Thoracic aorta (tissue), 2 donors: ENCODE measurements around the gene C16orf96. TPM values are rescaled to one million over a fixed set of nuclear protein-coding genes. Genes with fewer than 3 reads are reported as not detected.

Experiments used
- ATAC-seq: fragments of 150-250 bp; one replicate; pipeline ENCODE4 v1.8.0; 2017; ENCODE audit warnings: low read depth; ENCODE audit not compliant: insufficient number of reproducible peaks, low FRiP score
- DNase-seq: peaks from one replicate; pipeline ENCODE4 v3.0.0-alpha.2; 2020; ENCODE audit warnings: low spot score
- H3K27ac ChIP-seq, 2 donors: fragments of 200-600 bp; sonication (generic); 1 replicate in 1 of 2; 2 replicates in 1 of 2; pipeline ENCODE4 v1.5.1; 2016; ENCODE audit warnings: mild to moderate bottlenecking in 2 of 2, moderate library complexity in 2 of 2
- H3K27me3 ChIP-seq: fragments of 200-600 bp; sonication (generic); replicated peaks from 2 replicates; pipeline ENCODE4 v1.6.0; 2016; ENCODE audit warnings: mild to moderate bottlenecking; ENCODE audit not compliant: insufficient read depth
- H3K36me3 ChIP-seq: fragments of 200-600 bp; sonication (generic); one replicate; pipeline ENCODE4 v1.5.1; 2016
- H3K4me1 ChIP-seq, 2 donors: fragments of 200-600 bp; sonication (generic); 1 replicate in 1 of 2; 2 replicates in 1 of 2; pipeline versions ENCODE4 v1.5.1 to v1.6.0; 2016; ENCODE audit warnings: low read depth in 2 of 2, mild to moderate bottlenecking in 1 of 2; ENCODE audit not compliant: control insufficient read depth in 1 of 2
- H3K4me3 ChIP-seq: fragments of 200-600 bp; sonication (generic); 2 replicates; pipeline ENCODE4 v1.5.1; 2016; ENCODE audit warnings: mild to moderate bottlenecking
- H3K9me3 ChIP-seq: fragments of 200-600 bp; sonication (generic); 2 replicates; pipeline ENCODE4 v1.5.1; 2016
- total RNA-seq, 2 donors: library from RNA; depleted of rRNA; stranded (reverse); fragments of >200 nt; gene quantifications; one replicate each; pipeline versions ENCODE4 v1.1.0 to v1.2.3, GENCODE V29; 2016
- TF ChIP-seq, protein P1 (sequence below): fragments of 200-600 bp; sonication (generic); IDR thresholded peaks from one replicate; pipeline ENCODE4 v1.5.1; 2019; ENCODE audit warnings: antibody characterized with exemption

C16orf96 gene
- total RNA-seq, 2 donors from 2014 or later = not detected

DNA sequence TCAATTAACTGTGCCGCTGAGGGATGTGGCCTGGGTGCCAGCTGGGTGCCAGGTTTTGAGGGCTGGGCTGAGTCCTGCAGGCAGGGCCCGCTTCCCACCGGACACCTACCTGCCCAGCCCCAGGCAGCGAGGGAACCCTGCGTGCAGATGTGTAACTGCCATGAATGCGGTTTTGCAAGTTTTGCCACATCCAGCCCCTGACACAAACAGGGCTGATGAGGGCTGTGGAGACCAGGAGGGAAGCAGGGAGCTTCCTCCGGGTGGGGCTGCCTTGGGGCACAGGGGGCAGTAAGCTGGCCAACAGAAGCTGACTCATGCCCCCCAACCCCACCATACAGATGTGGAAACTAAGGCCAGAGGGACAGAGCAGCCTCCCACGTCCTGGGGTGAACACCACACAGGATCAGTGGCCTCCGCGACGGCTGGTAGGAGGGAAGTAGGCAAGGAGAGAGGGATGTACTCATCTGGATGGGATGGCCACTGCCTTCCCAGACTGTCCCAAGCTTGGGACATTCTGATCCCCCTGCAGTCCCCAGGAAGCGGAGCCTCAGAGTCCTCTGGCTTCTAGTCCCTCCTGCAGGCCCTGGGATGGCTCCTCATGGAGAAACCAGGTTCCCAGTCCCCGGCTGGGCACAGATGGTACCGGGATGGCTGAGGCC, 57.0 kb downstream of the C16orf96 start:
- peaks cover 11% of the 10 kb centered on the region for H3K36me3 ChIP-seq
- ATAC-seq = no peak
- H3K27ac ChIP-seq = no peak overlapping the region
- H3K4me3 ChIP-seq = peak overlapping the region; percentile 84
- TF ChIP-seq, protein P1, sequence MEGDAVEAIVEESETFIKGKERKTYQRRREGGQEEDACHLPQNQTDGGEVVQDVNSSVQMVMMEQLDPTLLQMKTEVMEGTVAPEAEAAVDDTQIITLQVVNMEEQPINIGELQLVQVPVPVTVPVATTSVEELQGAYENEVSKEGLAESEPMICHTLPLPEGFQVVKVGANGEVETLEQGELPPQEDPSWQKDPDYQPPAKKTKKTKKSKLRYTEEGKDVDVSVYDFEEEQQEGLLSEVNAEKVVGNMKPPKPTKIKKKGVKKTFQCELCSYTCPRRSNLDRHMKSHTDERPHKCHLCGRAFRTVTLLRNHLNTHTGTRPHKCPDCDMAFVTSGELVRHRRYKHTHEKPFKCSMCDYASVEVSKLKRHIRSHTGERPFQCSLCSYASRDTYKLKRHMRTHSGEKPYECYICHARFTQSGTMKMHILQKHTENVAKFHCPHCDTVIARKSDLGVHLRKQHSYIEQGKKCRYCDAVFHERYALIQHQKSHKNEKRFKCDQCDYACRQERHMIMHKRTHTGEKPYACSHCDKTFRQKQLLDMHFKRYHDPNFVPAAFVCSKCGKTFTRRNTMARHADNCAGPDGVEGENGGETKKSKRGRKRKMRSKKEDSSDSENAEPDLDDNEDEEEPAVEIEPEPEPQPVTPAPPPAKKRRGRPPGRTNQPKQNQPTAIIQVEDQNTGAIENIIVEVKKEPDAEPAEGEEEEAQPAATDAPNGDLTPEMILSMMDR = no peak
- no peak for DNase-seq
- H3K4me1 ChIP-seq = peaks cover 38 to 55% of the 10 kb centered on the region in 2 donors
- H3K9me3 ChIP-seq = no peaks in the 10 kb centered on the region
- no peaks in the 10 kb centered on the region for H3K27me3 ChIP-seq

DNA sequence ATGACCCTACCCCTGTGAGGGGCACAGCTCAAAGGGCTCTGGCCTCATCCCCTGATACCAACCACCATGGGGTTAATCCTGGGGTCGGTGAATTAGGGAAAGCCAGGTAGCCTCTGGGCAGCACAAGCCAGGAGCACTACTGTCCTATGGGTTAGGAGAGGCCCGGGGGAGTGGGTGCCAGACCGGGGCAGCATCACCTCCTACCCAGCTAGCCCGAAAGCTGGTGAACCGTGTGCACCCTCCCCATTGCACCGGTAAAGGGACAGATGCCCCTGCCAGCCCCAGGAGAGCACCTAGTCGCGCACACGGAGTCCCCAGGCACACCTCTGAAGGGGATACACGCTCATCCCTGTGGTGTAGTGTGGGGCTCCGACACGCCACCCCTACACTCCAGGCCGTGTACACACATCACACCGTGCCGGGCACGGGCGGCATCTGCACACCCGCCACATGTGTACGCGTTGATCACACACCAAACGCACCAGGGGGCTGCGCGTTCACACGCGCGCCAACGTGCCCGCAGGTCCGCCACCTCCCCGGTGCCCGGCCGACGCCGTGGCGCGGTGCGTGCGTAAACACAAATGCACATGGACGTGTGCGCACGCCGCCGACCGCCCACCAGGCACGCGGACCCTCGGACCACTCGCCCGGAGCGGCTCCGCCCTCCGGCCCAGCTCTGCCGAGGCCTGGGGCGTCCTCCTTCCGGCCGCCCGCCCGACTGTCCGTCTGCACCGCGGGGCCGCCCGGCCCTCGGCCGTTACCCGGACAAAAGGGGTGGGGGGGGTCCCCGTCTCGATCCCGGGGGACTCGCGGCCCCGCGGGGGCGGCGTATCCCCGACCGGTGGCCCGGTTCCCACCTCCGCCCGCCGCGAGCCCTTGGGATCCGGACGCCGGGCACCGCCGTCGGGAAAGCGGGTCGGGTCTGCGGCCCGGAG, 57.8 kb downstream of the C16orf96 start:
- H3K36me3 ChIP-seq = peaks cover 5% of the 10 kb centered on the region
- ATAC-seq (no peak), DNase-seq (no peak)
- H3K27ac ChIP-seq = peak overlapping the region; percentile 90 to 99
- peaks cover 38 to 59% of the 10 kb centered on the region in 2 donors for H3K4me1 ChIP-seq
- no peaks in the 10 kb centered on the region for H3K27me3 ChIP-seq
- TF ChIP-seq, protein P1 = no peak
- H3K9me3 ChIP-seq = no peaks in the 10 kb centered on the region
- H3K4me3 ChIP-seq = peak overlapping the region; percentile 84

DNA sequence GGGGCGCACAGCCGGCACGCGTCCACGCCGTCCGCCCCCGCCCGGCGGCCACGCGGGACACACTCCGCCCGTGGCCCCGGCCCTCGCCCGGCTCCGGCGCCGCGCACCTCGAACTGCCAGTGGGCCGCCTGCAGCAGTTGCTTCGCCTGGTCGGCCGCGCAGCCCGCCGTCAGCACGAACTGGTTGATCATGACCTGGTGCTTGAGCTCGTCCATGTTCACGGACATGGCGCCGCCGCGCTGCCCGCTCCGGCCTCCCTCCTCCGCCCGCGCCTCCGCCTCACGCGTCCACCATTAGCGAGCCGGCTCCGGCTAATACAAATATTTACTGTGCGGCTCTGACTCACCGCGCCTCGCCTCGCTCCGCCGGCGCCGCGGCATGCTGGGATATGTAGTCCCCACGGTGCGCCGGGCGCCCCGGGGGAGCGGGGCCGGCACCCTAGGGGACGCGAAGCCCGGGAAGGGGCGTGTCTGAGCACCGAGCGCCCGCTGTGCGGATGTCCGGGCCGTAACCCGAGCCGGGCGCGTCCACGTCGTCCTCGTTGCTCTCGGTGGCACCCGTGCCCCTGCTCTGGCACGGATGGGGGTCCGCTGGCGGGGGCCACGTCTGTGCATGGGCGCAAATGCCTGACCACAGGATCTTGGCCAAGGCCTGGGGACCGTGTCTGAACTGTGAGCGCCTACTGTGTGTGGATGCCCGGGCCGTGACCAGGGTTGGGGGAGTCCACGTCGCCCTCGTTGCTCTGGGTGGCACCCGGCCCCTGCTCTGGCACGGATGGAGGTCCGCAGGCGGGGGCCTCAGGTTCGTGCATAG, 58.6 kb downstream of the C16orf96 start, which contains the start of gene UBALD1:
TSS of gene UBALD1 (minus strand) at position 318 of the 813 bp plus-strand sequence. CDS start at position 227, 91 bp downstream.
- H3K4me1 ChIP-seq = peaks cover 38 to 59% of the 10 kb centered on the region in 2 donors
- TF ChIP-seq, protein P1 = no peak
- peak; percentile 67 for DNase-seq

DNA sequence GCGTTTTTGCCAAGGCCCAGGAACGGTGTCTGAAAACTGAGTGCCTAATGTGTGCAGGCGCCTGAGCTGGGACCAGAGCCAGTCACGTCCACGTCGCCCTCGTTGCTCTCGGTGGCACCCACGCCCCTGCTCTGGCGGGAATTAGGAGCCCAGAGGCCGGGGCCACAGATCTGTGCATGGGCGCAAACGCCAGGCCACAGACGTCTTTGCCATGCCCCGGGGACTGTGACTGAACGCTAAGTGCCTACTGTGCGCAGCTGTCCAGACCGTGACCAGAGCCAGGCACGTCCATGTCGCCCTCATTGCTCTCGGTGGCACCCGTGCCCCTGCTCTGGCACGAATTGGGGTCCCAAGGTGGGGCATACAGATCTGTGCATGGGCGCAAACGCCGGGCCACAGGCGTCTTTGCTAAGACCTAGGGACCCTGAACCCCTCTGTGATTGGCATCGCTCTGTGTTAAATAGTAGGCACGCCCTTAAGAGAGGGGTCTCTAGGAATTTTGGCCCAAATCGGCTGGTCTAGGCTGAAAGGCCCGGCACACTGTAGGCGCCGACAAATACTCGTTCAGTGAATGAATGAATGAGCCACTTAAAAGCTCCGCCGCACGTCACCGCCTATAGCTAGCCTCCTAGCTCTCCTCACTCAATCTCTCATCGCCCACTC, 59.4 kb downstream of the C16orf96 start:
- Histone ChIP-seq H3K4me1 (peaks cover 38 to 59% of the 10 kb centered on the region in 2 donors), H3K36me3 (no peaks in the 10 kb centered on the region), H3K27me3 (no peaks in the 10 kb centered on the region), H3K27ac (peak overlapping the region; percentile 90 to 99), H3K9me3 (no peaks in the 10 kb centered on the region), H3K4me3 (peak overlapping the region; percentile 84)
- TF ChIP-seq, protein P1 = no peak
- ATAC-seq (no peak), DNase-seq (no peak)

More for the DNA sequence above, 58.6 kb downstream of the C16orf96 start, which contains the start of gene UBALD1:
- Histone ChIP-seq H3K36me3 (peaks cover 5% of the 10 kb centered on the region), H3K9me3 (no peaks in the 10 kb centered on the region), H3K27ac (peak within 1 kb of the TSS; percentile 90 to 99), H3K4me3 (peak within 1 kb of the TSS; percentile 84), H3K27me3 (no peaks in the 10 kb centered on the region)
- peak; percentile 33 for ATAC-seq
